HG03469 (cell line): Measurements from ENCODE around the gene SHISA3.

ENCODE experiments used
- ATAC-seq: cut with Tn5 transposase; IDR thresholded peaks from one replicate; pipeline ENCODE4 v1.9.1; 2021; ENCODE audit warnings: mild to moderate bottlenecking, moderate library complexity, moderate number of reproducible peaks; ENCODE audit not compliant: unreplicated experiment

Gene SHISA3

DNA sequence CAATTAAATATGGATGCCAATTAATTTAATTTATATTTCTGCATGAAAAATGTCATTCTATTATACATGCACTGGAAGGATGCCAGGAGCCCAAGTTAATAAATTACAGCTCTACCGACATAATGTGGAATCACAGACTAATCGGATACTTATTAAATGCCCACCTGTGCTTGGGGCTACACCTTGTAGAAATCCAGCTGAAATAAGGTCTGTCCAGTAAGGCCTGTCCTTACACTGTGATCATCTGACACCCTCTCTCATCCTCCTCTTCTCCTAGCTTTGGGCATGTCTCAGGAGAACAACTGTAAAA is 6.0 kb upstream of the SHISA3 start:
- no peak for ATAC-seq

DNA sequence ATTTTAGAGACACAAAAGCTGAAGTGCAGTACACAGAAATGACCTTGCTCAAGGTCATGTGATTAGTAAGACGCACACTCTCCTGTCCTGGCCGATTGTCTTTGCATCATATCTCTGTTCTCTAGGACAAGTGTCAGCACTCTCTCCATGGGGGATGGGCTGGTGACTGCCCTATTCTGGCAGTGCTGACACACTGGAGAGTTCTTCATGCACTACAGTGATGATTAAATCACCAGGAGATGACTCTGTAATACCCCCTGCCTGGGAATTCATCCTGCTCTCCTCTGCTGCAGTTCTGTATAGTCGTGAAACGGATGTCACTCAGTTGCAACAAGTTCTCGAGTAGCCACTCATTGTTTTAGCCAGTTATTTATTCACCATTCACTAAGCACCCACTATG is 5.3 kb upstream of the SHISA3 start:
- no peak for ATAC-seq

DNA sequence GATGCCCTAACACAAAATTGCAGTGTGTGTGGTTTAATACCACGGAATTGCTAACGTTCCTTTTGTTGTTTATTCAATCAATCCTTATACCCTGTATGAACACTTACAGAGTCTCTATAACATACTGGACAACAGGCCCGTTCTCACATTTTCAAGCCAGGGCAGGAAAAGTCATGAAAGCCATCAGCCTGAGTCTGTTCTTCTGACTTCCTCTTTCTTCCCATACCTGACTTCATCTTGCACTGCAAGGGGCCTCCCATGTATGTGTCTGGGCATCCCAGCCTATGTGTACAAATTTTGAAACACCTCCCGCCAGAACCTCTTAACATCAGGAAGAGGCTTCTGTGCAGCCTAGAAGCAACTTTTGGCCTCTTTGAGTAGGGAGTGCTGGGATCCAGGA is 4.9 kb upstream of the SHISA3 start:
- ATAC-seq: no peak

DNA sequence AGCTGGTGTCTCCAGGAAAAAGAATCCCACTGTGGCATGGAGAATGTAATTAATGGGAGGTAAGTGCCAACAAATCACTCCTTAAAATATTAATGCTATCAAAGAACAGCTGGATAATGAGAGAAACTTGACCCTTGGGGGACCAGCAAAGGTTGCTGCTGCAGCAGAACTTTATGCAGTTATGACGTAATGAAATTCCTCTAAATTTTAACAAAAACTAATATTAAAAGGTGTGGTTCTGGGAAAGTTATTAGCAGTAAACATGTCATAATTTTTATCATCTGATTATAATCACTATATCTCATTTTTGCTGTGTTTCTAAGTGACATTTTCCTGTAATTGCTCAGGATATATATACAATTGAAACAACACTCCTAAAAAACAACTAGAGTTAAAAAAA is 1.7 kb upstream of the SHISA3 start:
- no peak for ATAC-seq

DNA sequence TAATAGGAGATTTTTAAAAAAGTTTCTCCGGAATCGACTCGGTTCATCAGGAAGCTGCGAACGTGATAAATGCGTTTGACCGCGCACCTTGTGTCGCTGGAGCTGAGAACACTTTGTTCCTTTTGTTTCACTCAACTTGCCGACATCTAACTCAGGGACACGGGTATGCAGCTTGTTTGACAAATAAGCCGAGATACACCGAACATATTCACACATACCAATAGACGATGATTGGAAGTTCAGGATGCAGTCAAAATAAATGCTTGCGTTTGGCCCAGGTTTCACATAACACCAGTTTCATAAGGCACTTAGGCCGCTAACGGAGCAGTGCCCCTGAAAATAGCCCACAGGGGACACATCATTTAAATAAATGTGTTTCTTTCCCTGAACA is 932 bp upstream of the SHISA3 start:
- ATAC-seq: no peak

DNA sequence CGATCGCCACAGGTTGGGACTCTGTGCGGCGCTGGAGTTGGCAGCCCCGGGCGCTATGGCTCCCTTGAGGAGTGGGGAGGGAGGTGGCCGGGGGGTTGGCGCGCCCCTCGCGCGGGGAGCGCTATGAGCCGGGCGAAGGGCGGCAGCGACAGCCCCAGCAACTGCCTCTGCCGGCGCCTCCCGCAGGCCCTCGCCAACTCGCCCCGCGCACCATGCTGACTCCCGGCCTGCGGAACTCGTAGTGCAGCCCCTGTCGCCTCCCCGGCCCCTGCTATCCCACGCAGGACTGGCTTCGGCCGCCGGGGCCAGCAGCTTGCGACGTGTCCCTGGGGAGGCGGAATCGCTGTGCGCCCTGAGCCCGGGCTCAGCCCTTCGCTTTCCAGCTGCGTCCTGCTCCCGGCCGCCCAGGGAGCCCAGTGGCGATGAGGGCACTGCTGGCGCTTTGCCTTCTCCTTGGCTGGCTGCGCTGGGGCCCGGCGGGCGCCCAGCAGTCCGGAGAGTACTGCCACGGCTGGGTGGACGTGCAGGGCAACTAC is 415 bp downstream of the SHISA3 start:
- peak; percentile 11 for ATAC-seq

DNA sequence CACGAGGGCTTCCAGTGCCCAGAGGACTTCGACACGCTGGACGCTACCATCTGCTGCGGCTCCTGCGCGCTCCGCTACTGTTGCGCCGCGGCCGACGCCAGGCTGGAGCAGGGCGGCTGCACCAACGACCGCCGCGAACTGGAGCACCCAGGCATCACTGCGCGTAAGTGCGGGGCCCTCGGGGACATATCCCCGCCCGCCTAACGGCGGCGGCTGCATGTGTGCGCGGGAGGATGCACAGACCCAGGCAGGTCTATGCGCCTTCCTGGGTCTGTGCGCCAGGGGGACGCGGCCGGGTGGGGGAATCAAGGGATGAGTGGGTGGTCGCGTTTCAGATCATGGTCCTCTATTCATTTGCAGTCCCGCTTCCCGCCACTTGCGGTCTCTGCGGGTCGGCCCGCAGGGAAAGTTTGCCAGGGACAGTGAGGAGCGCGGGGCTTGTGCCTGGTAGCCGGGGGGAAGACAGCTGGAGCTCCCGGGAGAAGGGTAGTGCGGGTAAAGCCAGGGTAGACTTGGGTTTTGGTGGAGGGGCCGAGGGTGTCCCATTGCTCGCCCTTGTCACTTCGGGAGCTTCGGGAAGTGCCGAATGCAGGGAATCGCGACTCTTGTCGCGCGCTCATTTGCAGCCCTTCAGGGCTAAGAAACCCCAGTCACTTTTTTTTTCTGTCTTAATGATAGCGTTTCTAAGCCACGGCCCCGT is 1.0 kb downstream of the SHISA3 start:
- ATAC-seq: peak; percentile 36

DNA sequence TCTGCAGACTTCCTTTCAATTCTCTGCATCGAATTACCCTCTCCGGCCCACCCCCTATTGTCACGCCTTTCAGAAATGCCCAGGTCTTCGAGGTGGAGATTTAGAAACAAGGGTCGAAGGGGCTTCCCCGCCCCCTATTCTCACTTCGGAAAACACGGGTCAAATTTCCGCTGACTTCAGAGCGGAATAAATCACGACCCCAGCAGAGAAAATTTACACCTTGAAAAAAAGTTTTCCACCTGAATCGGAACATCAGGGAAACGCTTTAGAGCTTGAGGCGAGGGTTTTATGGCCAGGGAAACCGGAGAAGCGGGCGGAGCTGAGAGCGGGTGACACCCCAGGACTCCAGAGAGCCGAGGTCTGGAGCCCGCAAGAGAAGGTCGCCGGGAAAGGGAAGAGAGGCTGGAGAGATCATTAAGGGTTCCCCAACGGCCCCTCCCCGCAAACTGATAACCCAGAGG is 1.6 kb downstream of the SHISA3 start:
- no peak for ATAC-seq

DNA sequence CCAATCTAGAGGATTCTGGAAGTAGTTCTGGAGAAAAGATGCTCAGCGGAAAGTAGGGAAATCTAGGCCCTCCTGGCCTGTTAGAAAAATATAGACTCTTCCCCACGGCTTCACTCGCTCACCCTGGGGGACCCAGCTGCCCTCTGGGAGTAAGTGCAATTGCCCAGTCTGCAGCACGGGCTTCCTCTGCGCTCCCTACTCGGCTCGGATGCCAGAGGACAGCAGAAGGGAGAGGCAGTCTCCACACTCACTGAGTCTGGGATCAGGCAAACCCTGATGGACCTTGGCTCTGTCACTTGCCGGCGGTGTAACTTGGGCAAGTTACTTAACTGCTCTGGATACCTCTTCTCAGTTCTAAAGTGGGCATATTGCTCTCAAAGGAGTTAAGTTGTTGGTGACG is 2.1 kb downstream of the SHISA3 start:
- no peak for ATAC-seq

DNA sequence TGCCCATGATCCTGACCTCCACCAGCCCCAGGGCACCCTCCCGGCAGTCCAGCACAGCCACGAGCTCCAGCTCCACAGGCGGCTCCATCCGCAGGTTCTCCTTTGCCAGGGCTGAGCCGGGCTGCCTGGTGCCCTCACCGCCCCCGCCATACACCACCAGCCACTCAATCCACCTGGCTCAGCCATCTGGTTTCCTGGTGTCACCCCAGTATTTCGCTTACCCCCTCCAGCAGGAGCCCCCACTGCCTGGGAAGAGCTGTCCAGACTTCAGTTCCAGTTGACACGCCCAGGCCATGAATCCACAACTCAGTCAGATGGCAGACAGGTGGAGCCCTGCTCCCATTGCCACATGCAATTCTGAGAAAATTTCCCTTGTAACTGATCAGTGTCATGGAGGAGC is 3.9 kb downstream of the SHISA3 start:
- ATAC-seq: no peak

DNA sequence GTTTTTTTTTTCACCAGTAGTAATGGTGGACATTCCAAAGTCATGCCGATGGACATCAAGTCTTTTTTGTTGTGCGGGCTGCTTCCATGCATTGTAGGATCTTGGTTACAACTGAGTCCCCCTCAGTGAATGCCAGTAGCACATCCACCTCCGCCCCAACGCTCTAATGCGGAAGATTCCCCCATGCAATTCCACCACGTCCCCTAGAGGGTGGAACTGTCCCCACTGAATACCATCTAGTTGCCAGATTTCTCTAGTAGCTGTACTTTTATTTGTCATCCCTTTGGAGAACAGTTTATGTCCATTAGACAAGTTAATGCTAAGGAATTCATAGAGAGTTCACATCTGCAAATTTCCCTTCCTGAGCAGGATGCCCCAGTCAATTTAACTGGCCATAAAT is 6.7 kb downstream of the SHISA3 start:
- no peak for ATAC-seq

DNA sequence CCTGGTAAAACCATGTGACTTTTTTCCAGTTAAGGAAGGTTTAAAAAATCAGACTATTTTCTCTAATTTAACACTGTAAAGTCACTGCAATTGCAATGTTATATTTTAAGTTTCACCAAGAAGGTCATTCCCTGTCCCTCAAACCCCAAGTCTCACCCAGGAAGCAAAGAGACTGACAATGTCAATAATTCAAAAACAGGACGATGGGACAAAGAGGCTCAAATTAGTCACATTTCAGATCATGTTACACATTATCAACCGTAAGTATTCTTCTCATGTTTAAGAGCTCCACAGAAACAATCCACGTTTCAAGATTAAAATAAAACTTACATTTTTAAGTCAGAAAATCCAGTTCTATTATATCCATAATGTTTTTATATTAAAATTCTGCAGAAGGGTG is 13.2 kb downstream of the SHISA3 start:
- ATAC-seq: no peak

DNA sequence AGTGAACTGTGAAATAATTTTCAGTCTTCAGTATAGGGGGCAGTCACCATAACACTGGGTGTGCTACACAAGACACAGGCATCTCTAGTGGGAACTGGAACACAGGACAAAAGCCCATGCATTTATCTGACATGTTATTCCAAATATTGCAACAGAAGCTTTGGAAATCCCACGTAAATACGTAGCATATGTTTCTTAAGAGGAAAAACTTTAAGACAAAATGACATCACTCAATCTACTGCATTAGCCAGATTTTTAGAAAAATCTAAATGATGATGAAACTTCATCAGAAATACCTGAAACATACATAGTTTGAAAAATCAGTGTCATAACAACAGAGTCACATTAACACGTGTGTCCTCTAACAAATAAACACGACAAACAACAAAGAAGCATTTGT is 14.5 kb downstream of the SHISA3 start:
- no peak for ATAC-seq

DNA sequence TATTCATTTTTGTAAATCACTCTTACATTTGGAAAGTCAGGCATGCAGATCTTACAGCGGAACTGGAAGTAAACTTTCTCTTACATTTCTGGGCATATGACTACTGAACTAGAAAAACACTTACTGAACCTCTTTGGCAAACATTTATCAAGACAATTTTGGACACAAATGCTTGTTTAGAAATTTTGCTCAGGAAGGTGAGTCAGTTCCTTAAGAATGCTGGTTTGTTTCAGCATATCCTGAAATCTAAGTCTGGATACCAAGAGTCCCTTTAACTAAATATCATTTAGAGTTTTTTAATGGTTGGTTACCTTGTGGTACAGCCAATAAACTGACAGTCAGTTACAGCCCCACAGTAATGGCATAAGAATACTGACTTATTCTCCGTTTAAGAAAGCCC is 15.0 kb downstream of the SHISA3 start:
- no peak for ATAC-seq

DNA sequence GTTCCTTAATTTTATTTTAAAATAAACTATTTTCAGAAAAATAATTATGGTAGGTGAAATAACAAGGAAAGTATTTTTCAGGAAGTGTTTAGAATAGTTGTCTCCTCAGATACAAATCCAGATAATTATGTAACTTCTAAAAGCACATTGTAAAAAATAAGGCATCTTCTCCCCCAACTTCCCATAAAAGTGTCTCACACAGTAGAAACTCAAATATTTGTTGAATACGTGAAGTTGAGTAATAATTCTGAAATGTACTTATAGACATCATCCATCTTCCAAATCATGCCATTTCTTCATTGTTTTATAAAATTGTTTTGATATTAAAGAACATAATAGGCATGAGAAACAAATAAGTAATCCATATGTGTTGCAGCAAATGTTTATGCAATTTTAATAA is 18.0 kb downstream of the SHISA3 start:
- no peak for ATAC-seq

DNA sequence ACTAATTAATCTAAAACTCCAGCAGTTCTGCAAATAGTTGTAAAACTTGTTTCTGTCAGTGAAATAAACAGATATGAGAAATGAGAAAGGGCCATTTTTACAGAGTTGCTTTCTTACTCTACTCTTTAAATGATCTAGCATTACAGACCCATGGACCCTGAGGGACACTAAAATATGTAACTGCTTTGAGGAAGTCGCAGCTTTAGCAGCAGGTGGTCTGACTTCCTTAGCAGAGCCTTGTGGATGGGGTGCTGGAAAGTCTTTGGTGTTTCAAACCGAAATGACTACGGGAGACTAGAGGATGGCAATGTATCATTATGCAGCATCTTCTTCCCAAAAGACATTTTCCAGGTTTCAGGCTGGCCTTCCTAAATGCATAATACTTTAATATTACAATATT is 18.7 kb downstream of the SHISA3 start:
- no peak for ATAC-seq

DNA sequence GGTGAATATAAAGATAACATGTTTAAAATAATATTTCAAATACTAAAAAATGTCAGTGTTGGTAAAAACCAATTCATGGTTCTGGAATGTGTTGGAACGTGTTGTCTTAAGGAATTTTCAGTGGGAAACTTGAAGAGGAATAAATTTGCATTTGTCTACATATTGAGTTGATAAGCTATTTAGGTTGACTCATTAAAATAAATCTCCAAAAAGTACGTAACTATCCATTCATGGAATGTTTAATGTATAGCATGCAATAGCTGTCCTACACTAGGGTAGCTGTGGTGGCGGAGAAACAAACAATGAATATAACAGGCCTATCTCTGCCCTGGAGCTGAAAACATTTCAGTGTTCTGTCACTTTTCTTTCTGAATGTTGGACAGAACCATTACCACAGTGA is 20.3 kb downstream of the SHISA3 start:
- no peak for ATAC-seq

DNA sequence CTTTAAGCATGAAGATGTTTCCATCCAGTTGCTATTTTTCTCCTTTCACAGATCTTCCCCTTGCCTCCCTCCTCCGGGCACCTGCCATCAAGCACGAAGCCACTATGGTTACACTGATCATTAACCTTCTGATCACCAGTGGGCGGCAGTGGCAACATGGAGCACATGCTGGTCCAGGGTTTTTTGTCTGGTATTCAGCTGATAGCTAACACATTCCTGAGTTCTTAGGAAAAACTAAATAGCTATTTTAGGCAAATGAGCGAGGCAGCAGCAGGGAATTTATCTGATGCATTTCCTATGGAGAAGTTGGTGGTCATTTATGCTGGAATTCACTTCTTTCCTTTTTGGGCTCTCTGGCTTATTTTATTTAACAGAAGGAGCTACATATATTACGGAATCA is 22.9 kb downstream of the SHISA3 start:
- ATAC-seq: no peak

DNA sequence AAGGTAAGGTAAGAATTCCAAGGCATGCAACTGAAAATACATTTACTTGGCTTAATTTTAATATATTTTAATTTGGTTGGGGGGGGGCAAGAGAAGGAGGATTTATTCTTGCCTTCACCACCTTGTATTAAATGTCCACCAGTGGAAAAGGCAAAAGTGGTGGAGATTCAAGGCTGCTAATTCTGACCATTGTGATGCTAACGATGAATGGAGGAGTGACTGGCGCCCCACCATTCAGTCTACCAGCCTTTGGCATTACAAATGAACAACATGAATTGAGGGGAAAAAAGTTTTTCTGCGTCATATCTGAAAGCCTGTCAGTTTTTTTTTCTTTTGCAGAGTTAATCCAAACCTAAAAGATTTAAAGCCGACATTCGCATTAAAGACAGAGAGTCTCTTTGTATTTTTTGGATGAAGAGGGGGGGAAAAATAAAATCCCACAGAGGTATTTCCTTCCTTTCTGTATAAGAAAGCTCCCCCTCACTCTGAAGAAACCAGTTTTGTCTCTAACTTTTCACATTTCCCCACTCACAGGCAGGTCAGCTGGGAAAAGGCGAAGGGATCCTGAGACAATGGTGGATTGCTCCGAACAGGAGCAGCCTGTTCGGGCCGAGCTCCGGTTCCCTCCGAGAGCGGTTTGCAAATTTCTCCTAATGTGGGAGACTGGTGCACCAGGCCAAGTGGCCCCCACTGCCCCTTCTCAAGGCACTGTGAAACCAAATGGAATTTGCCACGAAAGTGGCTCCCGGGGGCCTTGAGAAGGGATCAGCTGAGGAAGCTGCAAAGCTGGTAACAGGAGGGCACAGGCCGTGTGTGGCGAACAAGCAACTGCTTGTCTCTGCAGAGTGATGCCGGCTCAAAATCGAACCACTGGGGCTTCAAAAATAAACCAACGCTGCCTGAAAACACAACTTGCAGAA is 28.1 kb downstream of the SHISA3 start:
- ATAC-seq: no peak

DNA sequence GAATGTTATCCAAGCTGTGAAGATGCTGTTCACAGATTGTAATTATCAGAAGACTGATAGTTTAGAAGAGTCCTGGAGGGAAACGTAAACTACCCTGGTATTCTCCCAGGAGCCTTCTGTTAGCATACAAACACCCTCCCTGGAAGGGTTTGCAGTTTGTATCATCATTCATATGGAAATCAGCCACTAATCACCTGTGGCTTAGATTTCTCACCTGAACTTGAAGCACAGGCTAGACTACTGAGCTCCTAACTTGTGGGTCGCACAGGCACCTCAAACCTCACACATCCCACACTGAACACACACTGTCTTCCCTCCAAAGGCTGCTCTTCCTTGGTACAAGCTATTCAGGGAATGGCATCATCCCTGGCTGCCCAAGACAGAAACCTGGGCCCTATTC is 30.7 kb downstream of the SHISA3 start:
- ATAC-seq: no peak

DNA sequence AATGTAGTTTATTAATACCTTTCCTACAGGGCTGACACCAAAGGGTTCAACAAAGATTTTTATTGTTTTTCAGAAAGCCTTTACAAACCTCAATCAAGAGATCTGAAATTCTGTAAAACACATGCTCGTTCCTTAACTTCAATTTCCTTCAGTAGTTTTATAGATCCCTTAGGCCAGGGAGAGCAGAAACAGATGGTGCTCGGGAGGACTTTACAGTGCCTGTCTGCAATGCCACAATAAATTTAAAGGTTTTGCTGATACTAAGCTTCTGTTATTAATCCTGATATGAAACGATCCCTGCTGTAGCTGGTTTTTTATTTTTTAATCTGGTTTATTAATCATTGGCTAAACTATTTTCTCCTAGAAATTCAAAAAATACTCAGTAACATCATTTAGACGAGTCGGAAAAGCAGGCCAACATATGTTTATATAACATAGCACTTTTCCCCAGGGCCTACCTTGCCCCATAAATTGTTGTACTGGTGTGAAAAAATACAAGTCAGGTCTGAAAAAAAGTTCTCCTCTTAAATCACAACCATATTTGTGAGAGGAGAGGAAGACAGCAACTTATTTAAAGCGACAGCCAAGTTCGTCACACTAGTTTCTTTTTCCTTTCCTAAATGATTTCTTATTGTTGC is 39.8 kb downstream of the SHISA3 start:
- ATAC-seq: no peak

DNA sequence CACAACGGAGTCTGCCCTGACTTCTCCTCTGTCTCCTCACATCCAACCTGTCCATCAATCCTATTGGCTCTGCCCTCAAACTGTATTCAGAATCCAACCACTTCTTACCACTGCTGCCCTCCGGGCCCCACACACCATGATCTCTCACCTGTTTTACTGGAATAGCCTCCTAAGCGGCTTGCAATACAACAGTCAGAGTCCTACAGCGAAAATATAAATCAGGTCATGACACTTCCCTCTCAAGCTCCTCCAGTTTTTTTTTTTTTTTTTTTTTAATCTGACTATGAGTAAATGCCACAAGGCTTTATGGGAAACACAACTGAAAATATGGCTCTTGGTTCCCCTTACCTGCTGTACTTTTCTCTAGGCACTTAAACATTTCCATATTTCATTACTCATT is 42.8 kb downstream of the SHISA3 start:
- ATAC-seq: no peak
